GM10266 (cell line): ENCODE data around the gene WFDC8.
"Not testable (repeated sequence)": the region's sequence is repeated elsewhere in the genome, so short reads cannot be mapped to it uniquely, and the experiment has no call there.

Source experiments
- DNase-seq: peaks from one replicate; pipeline ENCODE4 v3.0.0; 2012; ENCODE audit errors: extremely low spot score
- TF ChIP-seq, protein P1 (sequence below): IDR thresholded peaks from 2 replicates; pipeline ENCODE4 v1.5.1; 2012; ENCODE audit warnings: mild to moderate bottlenecking, low read depth; ENCODE audit not compliant: control insufficient read depth, insufficient read depth; ENCODE audit errors: missing control alignments

WFDC8 gene

DNA sequence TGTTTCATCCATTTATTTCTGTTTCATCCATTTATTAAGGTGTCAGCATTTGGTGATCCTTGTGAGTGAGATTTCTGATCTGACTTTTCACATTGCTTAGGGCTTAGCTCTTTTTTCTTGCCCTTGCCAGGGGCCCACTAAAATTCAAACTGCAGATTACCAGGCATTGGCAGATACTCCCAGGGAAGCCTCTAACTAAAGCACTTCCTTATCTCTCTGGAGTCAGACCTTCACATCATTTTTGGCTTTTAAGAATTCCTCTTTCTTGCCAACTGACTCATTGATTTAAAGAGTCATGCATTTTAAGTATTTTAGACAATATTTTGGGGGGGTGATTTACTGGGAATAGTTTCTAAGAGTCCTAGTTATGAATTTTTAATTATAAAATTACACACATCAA, 2.6 kb upstream of the WFDC8 start:
- no peak for DNase-seq
- TF ChIP-seq, protein P1, sequence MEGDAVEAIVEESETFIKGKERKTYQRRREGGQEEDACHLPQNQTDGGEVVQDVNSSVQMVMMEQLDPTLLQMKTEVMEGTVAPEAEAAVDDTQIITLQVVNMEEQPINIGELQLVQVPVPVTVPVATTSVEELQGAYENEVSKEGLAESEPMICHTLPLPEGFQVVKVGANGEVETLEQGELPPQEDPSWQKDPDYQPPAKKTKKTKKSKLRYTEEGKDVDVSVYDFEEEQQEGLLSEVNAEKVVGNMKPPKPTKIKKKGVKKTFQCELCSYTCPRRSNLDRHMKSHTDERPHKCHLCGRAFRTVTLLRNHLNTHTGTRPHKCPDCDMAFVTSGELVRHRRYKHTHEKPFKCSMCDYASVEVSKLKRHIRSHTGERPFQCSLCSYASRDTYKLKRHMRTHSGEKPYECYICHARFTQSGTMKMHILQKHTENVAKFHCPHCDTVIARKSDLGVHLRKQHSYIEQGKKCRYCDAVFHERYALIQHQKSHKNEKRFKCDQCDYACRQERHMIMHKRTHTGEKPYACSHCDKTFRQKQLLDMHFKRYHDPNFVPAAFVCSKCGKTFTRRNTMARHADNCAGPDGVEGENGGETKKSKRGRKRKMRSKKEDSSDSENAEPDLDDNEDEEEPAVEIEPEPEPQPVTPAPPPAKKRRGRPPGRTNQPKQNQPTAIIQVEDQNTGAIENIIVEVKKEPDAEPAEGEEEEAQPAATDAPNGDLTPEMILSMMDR: no peak

DNA sequence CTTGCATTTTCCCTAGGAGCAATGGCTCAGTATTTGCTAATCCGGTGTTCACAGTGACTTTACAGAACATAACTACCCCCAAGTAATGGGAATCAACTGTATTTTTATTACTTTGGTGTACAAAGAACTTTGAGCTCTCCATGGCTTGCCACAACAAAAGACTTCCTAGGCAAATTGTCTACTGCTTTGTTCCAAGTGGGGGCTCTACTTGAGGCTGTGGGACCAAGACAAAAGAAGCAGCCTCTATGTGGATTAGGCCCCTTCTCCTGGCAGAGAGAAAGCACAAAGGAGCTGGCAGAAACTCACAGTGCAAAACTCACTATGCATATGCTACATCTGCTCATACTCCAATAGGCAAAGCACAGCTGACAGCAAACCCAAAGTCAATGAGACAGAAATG, 853 bp downstream of the WFDC8 start:
- no peak for DNase-seq
- TF ChIP-seq, protein P1: no peak

DNA sequence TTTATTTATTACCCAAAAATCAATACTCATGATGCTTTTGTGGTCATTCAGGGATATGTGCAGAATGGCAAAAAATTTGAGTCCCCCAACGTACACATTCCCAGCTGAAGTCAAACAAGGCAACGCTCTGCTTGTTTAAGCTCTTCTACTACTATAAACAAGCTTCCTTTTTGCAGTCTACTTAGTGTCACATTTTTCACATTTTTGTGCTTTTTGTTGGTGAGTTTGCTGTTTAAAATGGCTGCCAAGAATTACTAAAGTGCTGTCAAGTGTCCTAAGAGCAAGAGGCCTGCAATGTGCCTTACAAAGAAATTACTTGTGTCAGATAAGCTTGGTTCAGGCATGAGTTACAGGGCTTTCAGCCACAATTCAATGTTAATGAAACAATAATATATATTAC, 2.1 kb downstream of the WFDC8 start:
- TF ChIP-seq, protein P1: no peak

DNA sequence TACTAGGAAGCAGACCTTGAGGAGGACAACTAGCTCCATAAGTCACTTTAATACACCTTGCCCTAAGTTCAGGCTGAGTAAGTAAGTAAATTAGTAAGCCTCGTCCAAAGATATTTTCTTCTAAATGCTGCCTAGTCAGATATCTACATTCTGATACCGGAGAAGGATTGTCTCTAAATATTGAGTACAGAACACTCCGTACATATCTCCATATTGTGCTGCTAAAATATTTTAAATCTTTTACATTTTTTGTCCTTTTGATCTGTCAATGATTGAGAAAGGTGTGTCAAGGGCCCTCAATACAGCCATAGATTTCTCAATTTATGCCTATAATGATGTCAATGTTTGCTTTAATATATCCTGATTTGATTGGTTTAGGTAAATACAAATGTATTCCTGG, 3.2 kb downstream of the WFDC8 start:
- TF ChIP-seq, protein P1: no peak
- no peak for DNase-seq

More for the DNA sequence above, 2.1 kb downstream of the WFDC8 start:
- no peak for DNase-seq

DNA sequence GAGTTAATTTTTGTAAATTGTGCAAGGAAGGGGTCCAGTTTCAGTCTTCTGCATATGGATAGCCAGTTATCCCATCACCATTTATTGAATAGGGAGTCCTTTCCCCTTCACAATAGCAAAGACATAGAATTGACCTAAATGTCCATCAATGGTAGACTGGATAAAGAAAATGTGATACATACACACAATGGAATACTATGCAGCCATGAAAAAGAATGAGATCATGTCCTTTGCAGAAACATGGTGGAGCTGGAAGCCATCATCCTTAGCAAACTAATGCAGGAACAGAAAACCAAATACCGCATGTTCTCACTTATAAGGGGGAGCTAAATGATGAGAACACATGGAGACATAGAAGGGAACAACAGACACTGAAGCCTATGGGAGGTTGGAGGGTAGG, 9.4 kb downstream of the WFDC8 start:
- DNase-seq: not testable (repeated sequence)

DNA sequence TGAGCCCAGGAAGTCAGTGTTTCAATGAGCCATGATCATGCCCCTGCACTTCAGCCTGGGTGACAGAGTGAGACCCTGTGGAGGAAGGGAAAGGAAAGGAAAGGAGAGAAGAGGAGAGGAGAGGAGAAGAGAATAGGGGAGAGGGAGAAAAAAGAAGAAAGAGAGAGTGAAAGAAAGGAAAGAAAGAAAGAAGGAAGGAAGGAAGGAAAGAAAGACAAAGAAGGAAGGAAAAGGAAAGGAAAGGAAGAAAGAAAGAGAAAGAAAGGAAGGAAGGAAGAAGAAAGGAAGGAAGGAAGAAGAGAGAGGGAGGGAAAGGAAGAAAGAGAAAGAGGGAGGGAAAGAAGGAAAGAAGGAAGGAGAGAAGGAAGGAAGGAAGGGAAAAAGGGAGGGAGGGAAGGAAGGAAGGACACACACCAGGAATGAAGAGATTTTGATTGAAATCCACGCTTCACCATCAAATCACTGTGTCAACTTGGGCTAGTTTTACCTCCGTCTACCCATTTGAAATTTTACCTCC, 14.3 kb downstream of the WFDC8 start:
- no peak for DNase-seq
- TF ChIP-seq, protein P1: no peak

DNA sequence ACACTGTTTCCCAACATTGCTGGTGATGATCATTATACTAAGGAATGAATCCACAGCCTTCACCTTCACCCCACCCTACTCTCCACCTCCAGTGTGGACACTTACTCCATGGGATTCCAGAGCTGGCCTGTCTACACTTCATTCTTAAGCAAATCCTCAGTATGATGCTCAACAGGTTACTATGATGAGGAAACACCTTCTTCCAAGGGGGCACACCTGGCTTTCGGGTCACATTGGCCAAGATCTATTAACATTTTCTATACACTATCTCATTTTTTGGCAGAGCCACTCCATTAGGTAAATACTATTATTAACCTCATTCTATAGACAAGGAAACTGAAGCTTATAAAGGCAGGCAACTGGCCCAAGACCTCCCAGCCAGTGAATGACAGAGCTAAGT, 23.9 kb downstream of the WFDC8 start:
- TF ChIP-seq, protein P1: no peak
- DNase-seq: no peak

DNA sequence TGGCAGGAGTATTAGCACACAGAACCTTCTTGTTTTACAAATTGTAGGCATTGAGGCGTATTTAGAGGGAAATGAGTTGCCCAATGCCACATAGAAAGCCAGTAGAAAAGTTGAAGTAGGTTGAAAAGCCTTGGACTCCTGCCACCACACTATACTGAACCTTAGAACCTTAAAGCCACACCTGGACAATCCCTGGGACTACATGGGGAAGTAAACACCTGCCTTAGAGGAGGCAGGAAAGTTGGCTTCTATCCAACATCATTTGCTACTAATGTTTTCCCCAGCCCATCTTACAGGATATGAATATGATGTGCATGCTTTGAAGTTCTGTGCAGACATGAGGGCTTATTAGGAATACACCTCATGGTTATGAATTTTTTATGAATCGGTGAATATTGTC, 26.6 kb downstream of the WFDC8 start:
- TF ChIP-seq, protein P1: no peak
- no peak for DNase-seq
